ENCODE results near the gene BOLA1.

The BOLA1 gene

DNA sequence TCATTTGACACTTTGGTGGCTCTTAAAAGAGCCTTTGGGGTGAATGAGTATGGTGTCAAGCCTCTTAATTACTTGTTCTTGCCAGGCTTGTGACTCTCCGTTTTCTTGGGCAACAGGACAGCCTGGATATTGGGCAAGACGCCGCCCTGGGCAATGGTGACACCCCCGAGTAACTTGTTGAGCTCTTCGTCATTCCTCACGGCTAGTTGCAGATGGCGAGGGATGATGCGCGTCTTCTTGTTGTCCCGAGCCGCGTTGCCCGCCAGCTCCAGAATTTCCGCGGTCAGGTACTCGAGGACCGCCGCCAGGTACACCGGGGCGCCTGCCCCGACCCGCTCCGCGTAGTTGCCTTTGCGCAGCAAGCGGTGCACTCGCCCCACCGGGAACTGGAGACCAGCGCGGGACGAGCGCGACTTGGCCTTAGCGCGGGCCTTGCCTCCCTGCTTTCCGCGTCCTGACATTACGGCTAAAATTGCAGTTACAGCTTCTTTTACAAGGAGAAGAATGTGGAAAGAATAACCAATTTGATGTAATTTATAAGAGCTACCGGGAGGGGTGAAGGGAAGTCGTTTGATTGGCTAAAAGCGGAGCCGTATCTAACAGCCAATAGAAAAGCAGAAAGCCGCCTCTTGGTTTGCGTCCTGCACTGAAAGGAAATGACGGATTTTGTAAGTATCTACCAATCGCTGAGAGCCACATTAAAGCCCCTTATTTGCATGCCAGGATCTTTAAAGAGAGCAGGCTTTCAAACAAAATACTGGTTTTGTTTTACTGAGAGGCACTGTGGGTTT is 11.7 kb upstream of the BOLA1 start:
- peak; percentile 37 to 61 (median 53) for DNase-seq

DNA sequence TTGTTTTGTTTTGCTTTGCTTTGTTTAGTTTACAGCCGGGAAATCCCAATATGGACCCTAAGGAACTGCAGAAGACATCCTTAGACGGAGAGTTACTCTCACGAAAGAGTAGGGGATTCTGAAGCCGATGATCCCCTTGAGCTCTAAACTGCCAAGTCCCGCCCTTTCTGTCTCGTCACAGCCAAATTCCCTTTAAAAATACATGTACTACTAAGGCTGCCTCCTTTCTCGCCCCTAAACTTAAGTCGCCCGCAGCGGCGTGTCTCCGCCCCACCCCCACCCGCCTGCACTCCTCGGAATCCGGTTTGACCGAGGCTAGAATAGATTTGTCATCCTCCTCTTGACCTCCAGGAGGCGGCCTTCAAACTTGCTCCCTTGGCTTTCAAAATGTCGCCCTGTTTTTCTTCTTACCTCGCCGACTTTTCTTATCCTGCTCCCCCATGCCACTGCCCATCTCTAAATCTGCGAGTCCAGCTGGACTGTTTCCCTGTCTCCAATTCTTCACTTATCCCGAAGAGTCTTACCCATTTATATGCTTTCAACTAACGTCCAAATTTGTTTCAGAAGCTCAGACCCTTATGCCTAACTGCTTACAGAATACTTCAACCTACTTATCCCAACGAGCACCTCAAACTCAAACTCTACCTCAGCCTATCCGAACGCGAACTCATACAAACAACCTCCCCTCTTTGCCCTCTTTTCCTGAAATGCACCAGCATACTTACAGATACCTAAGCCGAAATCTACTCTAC is 10.9 kb upstream of the BOLA1 start:
- DNase-seq: peak; percentile 24 to 52 (median 38)

DNA sequence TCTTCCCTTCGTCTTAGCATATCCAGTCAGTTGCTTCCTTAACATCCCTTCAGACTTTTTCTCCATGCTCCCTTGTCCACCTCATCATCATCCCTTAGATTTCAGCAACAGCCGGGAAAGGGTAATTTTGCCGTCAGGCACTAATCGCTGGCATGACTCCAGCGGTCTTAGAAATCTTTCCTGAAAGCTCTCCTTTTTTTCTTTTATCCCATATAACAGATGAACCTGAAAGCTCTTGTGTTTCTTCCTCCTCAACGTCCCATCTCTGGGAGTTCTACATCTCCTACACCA is 10.4 kb upstream of the BOLA1 start:
- no peak for DNase-seq

DNA sequence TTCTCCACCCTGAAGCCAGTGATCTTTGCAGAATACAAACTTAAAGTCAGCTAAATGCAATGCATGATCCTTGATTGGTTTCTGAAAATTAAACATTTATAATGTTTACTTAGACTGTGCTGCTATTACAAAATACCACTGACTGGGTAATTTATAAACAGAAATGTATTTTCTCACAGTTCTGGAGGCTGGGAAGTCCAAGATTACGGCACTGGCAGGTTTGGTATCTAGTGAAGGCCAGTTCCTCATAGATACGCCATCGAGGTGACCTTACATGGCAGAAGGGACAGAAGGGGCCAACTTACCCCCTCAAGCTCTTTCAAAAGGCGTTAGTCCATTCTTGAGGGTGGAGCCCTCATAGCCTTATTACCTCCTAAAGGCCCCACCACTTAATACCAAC is 2.8 kb upstream of the BOLA1 start:
- no peak for DNase-seq

DNA sequence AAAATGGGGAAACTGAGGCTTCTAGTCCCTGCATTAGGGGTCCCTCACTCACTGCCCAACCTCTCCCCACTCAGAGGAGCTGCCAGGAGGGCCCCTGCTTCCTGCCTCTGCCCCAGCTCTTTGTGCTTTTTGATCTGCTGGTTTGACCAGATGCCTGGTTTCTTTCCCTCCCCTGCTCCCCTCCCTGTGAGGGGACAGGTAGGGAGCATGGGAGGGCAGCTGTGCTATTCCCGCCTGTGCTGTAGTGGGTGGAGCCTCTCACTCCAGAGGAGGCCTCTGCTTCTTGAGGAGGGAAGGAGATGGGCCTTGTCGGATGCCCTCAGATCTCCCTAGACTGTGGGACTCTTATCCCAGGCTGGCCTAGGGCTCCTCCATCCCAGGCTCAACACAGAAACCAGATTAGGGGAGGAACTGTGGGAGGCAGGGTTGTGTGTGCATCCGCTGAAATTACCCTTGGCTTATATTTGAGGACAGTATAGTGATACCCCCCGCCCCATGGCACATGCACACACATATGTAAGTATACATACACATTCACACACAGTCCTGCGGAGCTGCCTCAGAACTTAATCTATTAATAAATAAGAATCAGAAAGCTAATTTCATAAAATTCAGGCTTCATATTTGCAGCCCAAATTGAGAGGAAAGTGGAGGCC is 4.6 kb downstream of the BOLA1 start:
- no peak for DNase-seq

DNA sequence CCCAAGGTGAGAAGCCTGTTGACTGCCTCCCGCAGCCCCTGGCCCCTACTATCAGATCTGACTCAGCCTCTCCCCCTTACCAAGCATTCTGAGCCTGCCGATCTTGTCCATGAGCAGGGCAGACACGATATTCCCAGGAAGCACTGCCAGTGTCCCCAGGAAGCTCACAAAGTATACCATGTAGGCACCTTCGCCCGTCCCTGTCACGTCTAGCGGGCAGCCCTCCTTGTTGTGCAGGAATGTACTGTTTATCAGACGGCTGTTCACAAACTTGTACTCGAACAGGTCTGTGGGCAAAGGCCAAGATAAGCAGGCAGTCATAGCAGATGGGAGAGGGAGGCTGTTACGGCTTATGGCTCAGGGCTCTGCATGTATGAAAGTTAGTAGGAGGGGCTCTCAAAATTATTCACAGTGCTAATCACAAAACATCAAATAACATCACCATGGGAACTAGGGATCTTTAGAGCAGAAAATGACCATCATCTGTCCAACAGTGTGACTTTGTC is 7.3 kb downstream of the BOLA1 start:
- no peak for DNase-seq

DNA sequence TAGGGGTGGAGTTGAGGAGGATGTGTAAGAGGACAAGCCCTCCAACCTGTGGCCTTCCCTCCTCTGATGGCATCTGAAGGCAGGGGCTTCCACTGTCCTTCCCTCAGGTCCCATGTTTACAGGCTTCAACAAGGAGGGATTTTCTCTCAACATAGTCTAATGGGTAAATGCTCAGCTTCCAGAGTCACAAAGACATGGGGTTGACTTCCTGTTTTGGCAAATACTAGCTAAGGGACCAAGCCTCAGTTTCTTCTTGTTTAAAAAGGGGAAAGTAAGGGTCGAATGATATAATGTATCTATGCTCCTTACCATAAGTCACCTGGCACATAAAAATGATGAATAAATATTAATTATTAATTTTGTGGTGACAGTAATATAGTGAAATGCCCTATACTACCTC is 15.2 kb downstream of the BOLA1 start:
- DNase-seq: no peak

DNA sequence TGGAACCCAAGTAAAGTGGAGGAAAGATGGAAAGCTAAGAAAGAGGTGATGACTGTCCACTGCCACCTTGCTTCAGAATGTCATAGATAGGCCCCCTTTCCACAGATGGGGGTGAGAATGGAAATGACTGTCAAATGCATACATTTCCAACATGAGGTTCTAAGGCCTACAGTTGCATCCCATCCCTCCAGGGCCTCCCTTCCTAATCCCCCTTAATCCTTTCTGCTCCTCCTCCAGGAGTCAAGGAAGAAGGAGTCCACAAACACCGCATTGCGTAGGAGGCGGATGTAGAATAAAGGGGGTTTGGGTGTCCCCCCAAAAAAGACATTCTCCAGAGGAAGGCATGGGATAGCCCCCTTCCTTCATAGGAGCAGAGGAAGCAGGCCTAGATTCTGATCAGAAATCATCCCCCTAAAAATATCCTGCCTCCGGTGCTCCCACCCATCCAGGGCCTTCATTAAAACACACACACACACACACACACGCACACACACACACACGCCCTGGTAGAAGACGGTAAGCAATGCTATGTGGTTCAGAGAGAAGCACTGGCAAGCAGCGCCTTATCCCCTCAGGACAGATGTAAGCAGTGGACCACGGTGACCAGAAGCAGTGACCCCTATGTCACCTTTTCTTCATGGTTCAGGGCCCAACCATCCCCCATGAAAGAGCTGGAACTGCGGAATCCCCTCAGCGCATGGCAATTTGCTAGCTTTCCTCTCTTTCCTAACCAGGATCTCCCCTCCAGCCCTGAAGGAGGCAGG is 16.2 kb downstream of the BOLA1 start:
- DNase-seq: no peak

DNA sequence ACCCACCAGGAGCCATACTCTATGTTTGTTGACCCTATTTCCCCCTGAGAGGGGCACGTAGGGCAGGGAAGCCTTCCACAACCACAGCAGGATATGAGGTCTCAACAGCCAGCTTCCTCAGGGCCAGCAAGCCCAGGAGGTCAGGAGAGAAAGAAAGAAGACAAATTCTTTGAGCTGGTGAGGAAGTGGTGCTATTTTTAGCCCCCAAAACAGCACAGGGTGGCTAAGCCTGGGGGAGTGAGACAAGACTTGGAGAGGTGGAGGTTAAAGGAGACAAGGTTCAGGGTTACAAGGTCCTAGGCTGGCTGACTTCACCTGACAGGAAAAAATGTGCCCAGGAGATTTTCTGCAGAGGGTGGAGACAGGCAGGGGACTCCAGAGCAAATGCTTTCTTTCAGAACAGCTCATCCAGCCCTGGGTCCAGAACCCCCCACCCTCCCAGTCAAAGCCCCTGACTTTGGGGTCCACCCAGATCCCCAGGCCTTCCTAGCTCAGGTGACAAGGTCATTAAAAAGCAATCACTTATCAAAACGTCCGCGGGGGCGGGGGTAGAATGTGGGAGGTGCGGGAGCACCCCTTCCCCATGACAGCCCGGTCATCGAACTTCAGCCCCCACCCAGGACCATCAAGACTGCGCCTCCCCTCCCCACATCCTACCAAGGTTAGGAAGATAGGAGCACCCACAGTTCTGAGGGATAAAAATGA is 17.0 kb downstream of the BOLA1 start:
- DNase-seq: no peak

DNA sequence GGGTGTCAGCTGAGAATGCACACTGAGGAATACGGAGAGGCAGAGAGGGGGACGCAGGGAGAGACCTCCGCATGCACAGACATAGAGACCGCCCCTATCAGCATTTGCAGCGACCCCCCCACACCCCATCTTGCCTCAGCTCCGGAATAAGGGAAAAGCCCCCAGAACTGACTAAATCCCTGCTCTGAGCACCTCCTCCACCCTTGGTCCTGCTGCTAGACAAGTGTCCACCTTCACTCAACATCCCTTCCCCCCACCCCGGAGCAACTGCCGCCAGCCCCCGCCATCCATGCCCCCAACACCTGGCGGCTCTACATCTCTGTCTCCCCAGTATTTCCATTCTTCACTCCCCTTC is 17.5 kb downstream of the BOLA1 start:
- no peak for DNase-seq

DNA sequence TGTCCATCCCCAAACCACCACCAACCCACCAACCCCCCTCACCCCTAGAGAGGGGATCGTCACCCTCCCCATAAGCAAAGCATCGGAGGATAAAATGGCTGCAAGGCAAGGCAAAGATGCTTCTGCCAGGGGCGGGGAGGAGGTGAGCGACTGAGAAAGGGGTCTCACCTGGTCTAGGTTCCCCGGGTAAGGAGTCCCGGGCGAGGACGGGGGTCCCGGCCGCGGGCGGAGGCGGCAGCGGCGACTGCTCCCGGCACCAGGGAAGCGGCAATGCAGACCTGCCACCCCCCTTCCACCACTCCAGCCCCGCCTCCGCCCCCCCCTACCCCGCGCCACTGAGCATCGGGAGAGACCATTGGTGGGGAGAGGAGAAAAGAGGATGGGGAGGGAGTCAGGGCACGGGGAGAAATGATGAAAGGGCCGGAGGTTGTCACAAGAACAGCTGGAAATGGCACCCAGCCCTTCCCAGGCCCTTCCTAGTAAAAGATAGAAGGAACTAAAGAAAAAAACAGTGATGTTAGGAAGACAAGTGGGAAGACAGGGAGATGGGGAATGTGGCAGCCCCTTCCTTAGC is 18.3 kb downstream of the BOLA1 start, which contains the start of gene SV2A:
TSS of gene SV2A (minus strand) at position 274 of the 574 bp plus-strand sequence. CDS start 4,004 bp downstream, outside the sequence.
- DNase-seq: peak in 1 of 4 experiments; percentile 28

DNA sequence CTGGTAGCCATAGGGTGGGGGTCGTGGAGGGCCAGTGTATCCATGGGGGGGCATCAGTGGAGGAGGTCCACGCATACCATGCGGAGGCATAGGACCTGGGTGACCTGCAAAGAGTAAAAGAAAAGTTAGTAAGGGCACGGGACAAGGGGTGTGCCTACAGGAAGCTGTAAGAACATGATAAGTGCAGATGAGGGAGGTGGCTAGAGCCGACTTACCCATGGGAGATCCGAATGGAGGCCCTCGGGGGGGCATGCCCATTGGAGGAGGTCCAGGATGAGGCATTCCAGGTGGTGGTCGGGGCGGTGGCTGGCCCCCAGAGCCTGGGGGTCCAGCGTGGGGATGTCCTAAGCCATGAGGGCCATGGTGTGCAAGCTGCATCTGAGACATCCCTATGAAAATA is 24.3 kb downstream of the BOLA1 start:
- no peak for DNase-seq

DNA sequence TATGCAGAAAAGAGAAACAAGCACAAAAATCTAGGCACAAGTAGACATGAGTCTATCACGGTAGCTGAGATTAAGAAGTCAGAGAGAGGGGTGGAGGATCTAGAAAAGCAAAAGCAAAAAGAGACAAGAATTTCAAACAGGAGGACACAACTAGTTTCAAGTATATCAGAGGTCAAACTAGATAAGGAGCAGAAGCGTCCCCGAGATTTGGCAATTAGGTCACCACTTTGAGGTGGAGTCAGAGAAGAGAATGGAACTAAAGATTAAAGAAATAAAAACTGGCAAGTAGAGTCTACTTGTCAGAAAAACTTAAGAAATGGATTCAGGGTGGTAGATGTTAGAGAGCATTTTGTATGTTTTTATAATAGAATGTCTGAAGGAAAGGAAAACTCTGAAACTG is 26.0 kb downstream of the BOLA1 start:
- DNase-seq: no peak

DNA sequence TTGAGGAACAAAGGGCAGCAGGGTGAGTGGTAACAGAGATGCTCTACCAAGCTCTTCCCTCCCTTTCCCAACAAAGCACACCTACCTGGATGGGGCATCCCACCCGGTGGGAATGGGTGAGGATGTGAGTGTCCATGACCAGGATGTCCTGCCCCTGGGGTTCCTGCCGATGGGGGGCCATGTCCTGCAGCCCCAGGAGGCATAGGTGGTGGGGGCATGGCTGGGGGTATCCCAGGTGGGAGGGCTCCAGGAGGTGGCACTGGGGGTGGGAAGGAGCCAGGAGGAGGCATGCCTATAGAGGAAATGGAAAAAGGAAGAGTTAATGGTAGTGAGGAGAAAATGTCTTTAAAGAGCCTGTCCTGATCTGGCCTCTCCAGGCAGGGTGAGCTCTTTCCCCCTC is 26.4 kb downstream of the BOLA1 start:
- no peak for DNase-seq

DNA sequence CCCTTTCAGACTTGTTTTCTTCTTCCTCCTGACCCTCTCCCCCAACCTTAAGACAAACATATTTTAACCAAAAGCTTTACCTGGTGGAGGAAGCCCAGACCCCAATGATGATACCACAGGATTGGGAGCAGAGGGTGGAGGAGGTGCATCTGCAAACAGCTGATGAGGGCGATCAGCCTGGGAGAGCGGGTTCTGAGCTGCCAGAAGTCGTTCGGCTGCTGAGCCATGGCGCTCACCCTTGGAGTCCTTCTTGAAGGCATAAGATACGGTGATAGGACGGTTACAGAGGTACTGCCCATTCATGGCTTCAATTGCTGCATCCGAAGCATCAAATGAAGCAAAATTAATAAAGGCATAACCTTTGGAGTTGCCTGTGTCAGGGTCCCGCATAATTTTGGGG is 26.9 kb downstream of the BOLA1 start:
- DNase-seq: no peak

DNA sequence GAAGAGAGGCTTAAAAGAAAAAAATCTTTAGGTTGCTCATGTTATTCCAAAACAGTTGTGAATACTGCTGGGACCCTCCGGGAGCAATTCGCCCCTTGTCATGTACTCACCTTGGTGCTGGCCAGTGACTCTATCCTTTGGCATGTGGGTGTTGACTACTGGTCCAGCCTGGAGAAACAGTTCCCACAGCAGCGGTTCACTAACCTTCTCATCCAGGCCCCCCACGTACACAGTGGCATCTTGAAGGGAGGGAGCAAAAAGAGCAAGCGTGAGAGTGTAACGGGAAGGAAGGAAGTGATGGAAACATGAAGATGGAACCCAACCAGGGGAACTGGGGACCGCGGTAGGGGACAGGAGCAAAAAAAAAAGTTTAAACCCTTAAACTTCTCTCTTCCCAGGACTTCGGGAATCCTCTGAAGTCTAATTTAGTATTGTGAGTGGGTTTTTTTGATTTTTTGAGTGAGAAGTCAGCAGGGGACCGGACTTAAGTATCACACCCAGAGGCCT is 27.7 kb downstream of the BOLA1 start:
- no peak for DNase-seq

DNA sequence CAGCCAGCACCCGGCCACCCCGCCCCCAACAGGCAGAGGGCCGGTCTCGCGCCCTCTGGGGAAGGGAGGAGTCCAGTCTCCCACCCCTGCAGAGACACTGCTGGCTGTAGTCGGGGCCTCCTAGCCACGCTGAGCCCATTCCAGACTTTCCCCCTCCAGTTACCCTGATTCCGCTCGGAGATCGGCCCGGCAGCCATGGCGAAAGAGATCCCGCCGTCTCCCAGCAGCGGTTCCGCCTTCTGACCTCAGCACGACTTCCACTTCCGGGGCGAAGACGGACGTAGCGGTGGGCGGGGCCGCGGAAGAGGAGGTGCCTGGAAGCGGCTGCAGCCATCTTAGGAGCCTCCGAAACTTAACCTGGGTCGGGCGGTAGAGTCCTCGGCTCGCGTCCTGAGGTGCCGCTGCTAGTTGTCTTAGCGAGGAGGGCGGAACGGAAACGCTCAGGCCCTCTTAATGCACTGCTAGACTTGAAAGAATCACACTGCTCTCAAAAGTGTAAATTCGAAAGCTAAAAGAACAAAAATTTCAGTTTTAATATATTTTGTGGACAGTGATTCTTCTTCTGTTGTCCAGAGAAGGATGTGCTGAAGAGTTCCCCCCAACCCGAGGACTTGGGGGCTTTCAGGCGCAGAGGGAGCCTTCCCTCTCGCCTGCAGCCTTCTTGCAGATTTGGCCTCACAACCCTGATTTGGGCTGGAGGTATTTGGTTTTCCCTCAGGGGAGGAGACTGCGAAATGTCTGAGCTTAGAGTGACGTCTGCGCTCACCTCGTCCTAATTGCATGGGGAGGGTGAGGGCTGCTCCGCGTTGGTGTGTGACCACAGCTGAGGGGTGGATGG is 28.4 kb downstream of the BOLA1 start, which contains the start of gene SF3B4:
TSS of gene SF3B4 (minus strand) at position 241 of the 838 bp plus-strand sequence. CDS start at position 197, 44 bp downstream.
- DNase-seq: peak; percentile 81 to 96 (median 90)

DNA sequence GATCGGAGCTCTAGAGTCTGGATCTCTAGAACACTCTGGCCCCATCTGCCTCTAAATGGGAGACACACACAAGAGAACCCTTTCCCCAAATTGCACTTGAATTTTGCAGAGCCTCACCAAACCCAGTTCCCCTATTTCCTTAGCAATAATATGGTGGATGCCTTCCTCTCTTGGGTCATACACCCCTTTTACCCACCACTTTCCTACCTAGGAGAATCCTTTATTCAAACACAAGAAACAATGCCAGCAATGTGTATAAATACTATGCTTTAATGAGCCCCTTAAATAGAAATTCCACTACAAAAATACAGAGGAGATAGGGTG is 29.0 kb downstream of the BOLA1 start:
- DNase-seq: no peak

DNA sequence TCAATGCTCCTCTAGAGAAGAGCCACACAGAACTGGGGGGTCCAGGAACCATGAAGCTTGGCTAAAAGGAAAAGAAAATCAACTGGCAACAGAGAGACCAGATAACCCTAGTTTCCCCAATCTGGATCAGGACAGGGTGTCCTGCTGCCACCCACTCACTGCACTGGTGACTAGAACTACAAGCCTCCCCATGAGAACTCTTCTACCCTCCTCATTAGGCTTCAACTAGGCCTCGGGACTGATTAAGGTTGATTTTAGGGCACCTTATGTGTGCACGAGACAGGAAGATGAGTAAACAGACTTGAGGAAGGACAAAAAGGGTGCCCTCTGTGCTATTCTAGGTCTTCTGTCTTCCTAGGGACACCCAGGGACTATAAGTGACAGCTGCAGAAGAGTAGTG is 30.5 kb downstream of the BOLA1 start:
- no peak for DNase-seq

DNA sequence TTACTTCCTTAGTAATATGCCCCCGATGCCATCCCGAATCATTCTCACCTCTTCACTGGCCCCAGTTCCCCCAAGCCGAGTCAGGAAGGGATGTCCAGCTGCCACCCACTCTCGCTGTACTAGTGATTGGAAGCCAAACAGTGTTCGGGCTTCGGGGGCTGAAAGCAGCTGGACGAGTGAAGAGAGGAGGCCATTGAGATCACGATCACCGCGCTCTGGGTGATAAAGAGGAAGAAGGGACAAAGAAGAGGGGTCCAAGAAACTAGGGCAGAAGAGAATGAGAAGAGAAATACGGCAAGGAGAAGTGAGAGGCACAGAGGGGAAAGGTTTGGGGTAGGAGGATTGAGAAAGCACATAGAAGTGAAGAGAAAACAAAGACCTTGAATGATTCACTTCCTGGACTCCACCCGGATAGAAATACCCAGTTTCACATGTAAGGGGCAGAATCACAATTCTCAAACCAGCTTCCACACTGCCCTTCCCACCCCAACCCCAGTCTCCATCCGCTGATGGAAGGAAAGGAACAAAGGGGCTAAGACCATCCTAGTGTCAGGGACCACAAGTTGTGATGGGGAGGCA is 31.9 kb downstream of the BOLA1 start:
- DNase-seq: no peak

DNA sequence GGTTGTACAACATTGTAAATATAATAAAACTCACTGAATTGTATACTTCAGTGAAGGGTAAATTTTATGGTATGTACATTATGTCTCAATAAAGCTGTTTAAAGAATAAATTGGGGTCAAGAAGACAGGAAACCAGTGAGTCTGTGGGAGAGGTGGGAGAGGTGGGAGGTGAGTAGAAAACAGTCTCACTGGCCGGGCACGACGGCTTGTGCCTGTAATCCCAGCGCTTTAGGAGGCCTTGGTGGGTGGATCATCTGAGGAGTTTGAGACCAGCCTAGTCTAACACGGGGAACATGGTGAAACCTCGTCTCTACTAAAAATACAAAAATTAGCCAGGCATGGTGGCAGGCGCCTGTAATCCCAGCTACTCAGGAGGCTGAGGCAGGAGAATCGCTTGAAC is 33.1 kb downstream of the BOLA1 start:
- no peak for DNase-seq

Data from activated naive CD4-positive, alpha-beta T cell (primary cell).